ENCODE measurements around the gene RARA. TPM values are rescaled to one million over a fixed set of nuclear protein-coding genes. Genes with fewer than 3 reads are reported as not detected.

The RARA gene
- total RNA-seq, 2 experiments from 2014 or later = 65.2 to 65.5 TPM

GRCh38 chr17:40354221-40355122 is 45.5 kb downstream of the RARA start:
- peaks cover 27% of the 10 kb centered on the region for H3K4me1 Mint-ChIP-seq
- H3K4me3 Mint-ChIP-seq = no peak overlapping the region
- peaks cover 44% of the 10 kb centered on the region for H3K36me3 Mint-ChIP-seq (ENCODE audit: low read depth)
- POLR2A ChIA-PET = interaction anchor here (0.5 to 5.1 kb wide), 9 partner anchors 9 to 65 kb away, joined by 3 to 35 read pairs (median 6); partner anchors contain the start of gene RARA
- peak overlapping the region; percentile 21 for H3K27ac Mint-ChIP-seq
- DNase-seq = no peak
- no peaks in the 10 kb centered on the region for H3K9me3 Mint-ChIP-seq
- H3K27me3 Mint-ChIP-seq = no peaks in the 10 kb centered on the region
- CTCF ChIA-PET = interaction anchor here (0.6 to 6.7 kb wide), 29 partner anchors 8 to 1046 kb away, joined by 3 to 173 read pairs (median 3); partner anchors contain the start of gene RARA

- Mint-ChIP-seq H3K4me1 (peaks cover 23% of the 10 kb centered on the region), H3K36me3 (ENCODE audit: low read depth) (peaks cover 36% of the 10 kb centered on the region), H3K27ac (peak overlapping the region; percentile 21), H3K4me3 (no peak overlapping the region), H3K27me3 (peaks cover 4% of the 10 kb centered on the region), H3K9me3 (no peaks in the 10 kb centered on the region)
- CTCF ChIA-PET = interaction anchor here (0.6 to 6.7 kb wide), 25 partner anchors 10 to 1047 kb away, joined by 3 to 173 read pairs (median 3); partner anchors contain the start of gene RARA
- DNase-seq = peak; percentile 76
- POLR2A ChIA-PET = interaction anchor here (0.5 to 5.1 kb wide), 9 partner anchors 10 to 64 kb away, joined by 3 to 35 read pairs (median 6); partner anchors contain the start of gene RARA
Measured at GRCh38 chr17:40355123-40355803, 46.3 kb downstream of the RARA start.

- Mint-ChIP-seq H3K4me1 (peaks cover 26% of the 10 kb centered on the region), H3K27ac (no peak overlapping the region), H3K9me3 (no peaks in the 10 kb centered on the region), H3K36me3 (ENCODE audit: low read depth) (peaks cover 35% of the 10 kb centered on the region), H3K4me3 (no peak overlapping the region), H3K27me3 (peaks cover 11% of the 10 kb centered on the region)
- ChIA-PET CTCF (interaction anchor here (1.2 to 6.7 kb wide), 7 partner anchors 30 to 177 kb away, joined by 3 to 173 read pairs (median 17); partner anchors contain the start of gene RARA), POLR2A (interaction anchor here (1.7 to 5.1 kb wide), 3 partner anchors 48 to 53 kb away, joined by 6 to 35 read pairs (median 26); partner anchors contain the start of gene RARA)
- no peak for DNase-seq
Measured at GRCh38 chr17:40355804-40356758, 47.1 kb downstream of the RARA start.

- Mint-ChIP-seq H3K4me1 (peaks cover 25% of the 10 kb centered on the region), H3K27ac (no peak overlapping the region), H3K9me3 (no peaks in the 10 kb centered on the region), H3K4me3 (no peak overlapping the region), H3K36me3 (ENCODE audit: low read depth) (peaks cover 27% of the 10 kb centered on the region), H3K27me3 (peaks cover 15% of the 10 kb centered on the region)
- no peak for DNase-seq
- CTCF ChIA-PET = interaction anchor here (1.2 to 6.7 kb wide), 9 partner anchors 37 to 203 kb away, joined by 3 to 173 read pairs (median 6); partner anchors contain the start of genes CDC6 and RARA
- POLR2A ChIA-PET = interaction anchor here (0.8 to 1.7 kb wide), 5 partner anchors 24 to 175 kb away, joined by 3 to 7 read pairs (median 3); no protein-coding TSS in a partner anchor
Measured at GRCh38 chr17:40356990-40357881, 48.3 kb downstream of the RARA start.

- no peak overlapping the region for H3K27ac Mint-ChIP-seq
- POLR2A ChIA-PET = interaction anchor here (0.8 to 1.5 kb wide), 6 partner anchors 23 to 202 kb away, joined by 3 to 7 read pairs (median 3); no protein-coding TSS in a partner anchor
Measured at GRCh38 chr17:40358323-40359038, 49.5 kb downstream of the RARA start.

GRCh38 chr17:40360091-40360490 is 51.1 kb downstream of the RARA start:
- ChIA-PET POLR2A (interaction anchor here (1.0 kb wide), 1 partner anchor 173 kb away, joined by 3 read pairs; no protein-coding TSS in a partner anchor), CTCF (interaction anchor here (0.6 to 3.9 kb wide), 5 partner anchors 57 to 201 kb away, joined by 3 to 36 read pairs (median 4); no protein-coding TSS in a partner anchor)
- DNase-seq = no peak
- H3K4me1 Mint-ChIP-seq = peaks cover 21% of the 10 kb centered on the region
- peaks cover 21% of the 10 kb centered on the region for H3K27me3 Mint-ChIP-seq
- no peak overlapping the region for H3K27ac Mint-ChIP-seq
- H3K9me3 Mint-ChIP-seq = no peaks in the 10 kb centered on the region
- no peak overlapping the region for H3K4me3 Mint-ChIP-seq
- H3K36me3 Mint-ChIP-seq (ENCODE audit: low read depth) = peaks cover 9% of the 10 kb centered on the region

More at GRCh38 chr17:40358323-40359038, 49.5 kb downstream of the RARA start:
- DNase-seq = peak; percentile 90
- peaks cover 20% of the 10 kb centered on the region for H3K27me3 Mint-ChIP-seq
- peaks cover 22% of the 10 kb centered on the region for H3K4me1 Mint-ChIP-seq
- peaks cover 18% of the 10 kb centered on the region for H3K36me3 Mint-ChIP-seq (ENCODE audit: low read depth)
- CTCF ChIA-PET = interaction anchor here (0.7 to 3.2 kb wide), 15 partner anchors 30 to 254 kb away, joined by 3 to 17 read pairs (median 4); partner anchors contain the start of genes CDC6 and TOP2A
- no peak overlapping the region for H3K4me3 Mint-ChIP-seq
- H3K9me3 Mint-ChIP-seq = no peaks in the 10 kb centered on the region

- ChIA-PET CTCF (interaction anchor here (0.8 to 3.9 kb wide), 18 partner anchors 21 to 248 kb away, joined by 3 to 44 read pairs (median 6); partner anchors contain the start of gene TOP2A), POLR2A (interaction anchor here (1.0 to 4.3 kb wide), 3 partner anchors 16 to 171 kb away, joined by 3 to 22 read pairs (median 4); partner anchors contain the start of gene TOP2A)
- no peak for DNase-seq
- Mint-ChIP-seq H3K36me3 (ENCODE audit: low read depth) (peaks cover 2% of the 10 kb centered on the region), H3K4me1 (peaks cover 21% of the 10 kb centered on the region), H3K4me3 (no peak overlapping the region), H3K9me3 (no peaks in the 10 kb centered on the region), H3K27me3 (peaks cover 21% of the 10 kb centered on the region), H3K27ac (no peak overlapping the region)
Measured at GRCh38 chr17:40361063-40361924, 52.3 kb downstream of the RARA start.

GRCh38 chr17:40361925-40362695 is 53.1 kb downstream of the RARA start:
- CTCF ChIA-PET = interaction anchor here (0.5 to 3.9 kb wide), 30 partner anchors 8 to 249 kb away, joined by 3 to 44 read pairs (median 5); partner anchors contain the start of gene TOP2A
- no peak overlapping the region for H3K27ac Mint-ChIP-seq
- H3K27me3 Mint-ChIP-seq = peaks cover 21% of the 10 kb centered on the region
- H3K4me1 Mint-ChIP-seq = peaks cover 21% of the 10 kb centered on the region
- POLR2A ChIA-PET = interaction anchor here (0.8 to 4.3 kb wide), 16 partner anchors 15 to 198 kb away, joined by 3 to 22 read pairs (median 4); partner anchors contain the start of genes CDC6 and TOP2A
- peak overlapping the region; percentile 56 for H3K4me3 Mint-ChIP-seq
- no peaks in the 10 kb centered on the region for H3K9me3 Mint-ChIP-seq
- no peaks in the 10 kb centered on the region for H3K36me3 Mint-ChIP-seq (ENCODE audit: low read depth)
- DNase-seq = no peak

GRCh38 chr17:40362696-40363110 is 53.7 kb downstream of the RARA start:
- CTCF ChIA-PET = interaction anchor here (0.5 to 3.9 kb wide), 31 partner anchors 9 to 250 kb away, joined by 3 to 44 read pairs (median 4); partner anchors contain the start of gene TOP2A
- H3K27me3 Mint-ChIP-seq = peaks cover 21% of the 10 kb centered on the region

More at GRCh38 chr17:40362696-40363110, 53.7 kb downstream of the RARA start:
- no peaks in the 10 kb centered on the region for H3K36me3 Mint-ChIP-seq (ENCODE audit: low read depth)
- peaks cover 21% of the 10 kb centered on the region for H3K4me1 Mint-ChIP-seq
- H3K4me3 Mint-ChIP-seq = peak overlapping the region; percentile 56
- DNase-seq = peak; percentile 90
- no peaks in the 10 kb centered on the region for H3K9me3 Mint-ChIP-seq
- POLR2A ChIA-PET = interaction anchor here (0.7 to 4.3 kb wide), 17 partner anchors 18 to 235 kb away, joined by 3 to 22 read pairs (median 3); partner anchors contain the start of genes CDC6 and TOP2A
- H3K27ac Mint-ChIP-seq = no peak overlapping the region

Data from activated CD4-positive, alpha-beta memory T cell treated with anti-CD3 and anti-CD28 coated beads, Interleukin-2, amount 10 ng/mL, durations not matched to agents 7 days and 5 days (primary cell).